ENCODE results near the gene AQP12B. TPM values are rescaled to one million over a fixed set of nuclear protein-coding genes. Genes with fewer than 3 reads are reported as not detected.

Gene AQP12B
- total and polyA plus RNA-seq, 4 donors: not detected

GRCh38 chr2:240632306-240632721 is 50.4 kb downstream of the AQP12B start:
- Histone ChIP-seq H3K27ac (ENCODE audit: low read depth in 1 of 2, low read length in 2 of 2) (no peak overlapping the region), H3K36me3 (ENCODE audit: control insufficient read depth in 4 of 4, insufficient read depth in 3 of 4, low read depth in 1 of 4, low read length in 3 of 4) (no peaks in the 10 kb centered on the region), H3K9me3 (ENCODE audit: control insufficient read depth in 4 of 4, low read length in 3 of 4) (peaks cover 0 to 4% (median 1%) of the 10 kb centered on the region in 4 donors), H3K9ac (ENCODE audit: low read depth in 1 of 2, low read length in 2 of 2) (no peak overlapping the region), H3K4me1 (ENCODE audit: control insufficient read depth in 4 of 4, insufficient read depth in 4 of 4, low read length in 3 of 4) (no peaks in the 10 kb centered on the region), H3K4me3 (ENCODE audit: low read depth in 1 of 3, low read length in 3 of 3) (no peak overlapping the region), H3K27me3 (ENCODE audit: control insufficient read depth in 4 of 4, insufficient read depth in 4 of 4, low read length in 3 of 4) (no peaks in the 10 kb centered on the region)
- DNase-seq (ENCODE audit: low spot score): no peak
- WGBS: 96% methylated on average over 1 of the region's 1 CpG
- TF ChIP-seq HNF4A (conservative IDR thresholded peaks at IDR 0.05) (no peak), NR2F2 (IDR thresholded peaks at IDR 0.05) (no peak), MAX (IDR thresholded peaks at IDR 0.05) (no peak), CTCF (IDR thresholded peaks at IDR 0.05; ENCODE audit: low read depth, low read length, missing input control) (no peak), SP1 (IDR thresholded peaks at IDR 0.05) (no peak), FOXA1 (IDR thresholded peaks at IDR 0.05) (no peak), GABPA (IDR thresholded peaks at IDR 0.05 in 1 of 2, conservative IDR thresholded peaks at IDR 0.05 in 1 of 2) (no peak), HNF4G (IDR thresholded peaks at IDR 0.05) (no peak), JUND (IDR thresholded peaks at IDR 0.05) (no peak), TAF1 (conservative IDR thresholded peaks at IDR 0.05) (no peak), RXRA (IDR thresholded peaks at IDR 0.05) (no peak), FOXA2 (IDR thresholded peaks at IDR 0.05) (no peak), YY1 (IDR thresholded peaks at IDR 0.05) (no peak), EGR1 (IDR thresholded peaks at IDR 0.05; ENCODE audit: low read depth in 2 of 2) (no peak), ATF3 (IDR thresholded peaks at IDR 0.05) (no peak)
- TF ChIP-seq, protein P1, sequence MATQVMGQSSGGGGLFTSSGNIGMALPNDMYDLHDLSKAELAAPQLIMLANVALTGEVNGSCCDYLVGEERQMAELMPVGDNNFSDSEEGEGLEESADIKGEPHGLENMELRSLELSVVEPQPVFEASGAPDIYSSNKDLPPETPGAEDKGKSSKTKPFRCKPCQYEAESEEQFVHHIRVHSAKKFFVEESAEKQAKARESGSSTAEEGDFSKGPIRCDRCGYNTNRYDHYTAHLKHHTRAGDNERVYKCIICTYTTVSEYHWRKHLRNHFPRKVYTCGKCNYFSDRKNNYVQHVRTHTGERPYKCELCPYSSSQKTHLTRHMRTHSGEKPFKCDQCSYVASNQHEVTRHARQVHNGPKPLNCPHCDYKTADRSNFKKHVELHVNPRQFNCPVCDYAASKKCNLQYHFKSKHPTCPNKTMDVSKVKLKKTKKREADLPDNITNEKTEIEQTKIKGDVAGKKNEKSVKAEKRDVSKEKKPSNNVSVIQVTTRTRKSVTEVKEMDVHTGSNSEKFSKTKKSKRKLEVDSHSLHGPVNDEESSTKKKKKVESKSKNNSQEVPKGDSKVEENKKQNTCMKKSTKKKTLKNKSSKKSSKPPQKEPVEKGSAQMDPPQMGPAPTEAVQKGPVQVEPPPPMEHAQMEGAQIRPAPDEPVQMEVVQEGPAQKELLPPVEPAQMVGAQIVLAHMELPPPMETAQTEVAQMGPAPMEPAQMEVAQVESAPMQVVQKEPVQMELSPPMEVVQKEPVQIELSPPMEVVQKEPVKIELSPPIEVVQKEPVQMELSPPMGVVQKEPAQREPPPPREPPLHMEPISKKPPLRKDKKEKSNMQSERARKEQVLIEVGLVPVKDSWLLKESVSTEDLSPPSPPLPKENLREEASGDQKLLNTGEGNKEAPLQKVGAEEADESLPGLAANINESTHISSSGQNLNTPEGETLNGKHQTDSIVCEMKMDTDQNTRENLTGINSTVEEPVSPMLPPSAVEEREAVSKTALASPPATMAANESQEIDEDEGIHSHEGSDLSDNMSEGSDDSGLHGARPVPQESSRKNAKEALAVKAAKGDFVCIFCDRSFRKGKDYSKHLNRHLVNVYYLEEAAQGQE (IDR thresholded peaks at IDR 0.05): no peak
- TF ChIP-seq, protein P2, sequence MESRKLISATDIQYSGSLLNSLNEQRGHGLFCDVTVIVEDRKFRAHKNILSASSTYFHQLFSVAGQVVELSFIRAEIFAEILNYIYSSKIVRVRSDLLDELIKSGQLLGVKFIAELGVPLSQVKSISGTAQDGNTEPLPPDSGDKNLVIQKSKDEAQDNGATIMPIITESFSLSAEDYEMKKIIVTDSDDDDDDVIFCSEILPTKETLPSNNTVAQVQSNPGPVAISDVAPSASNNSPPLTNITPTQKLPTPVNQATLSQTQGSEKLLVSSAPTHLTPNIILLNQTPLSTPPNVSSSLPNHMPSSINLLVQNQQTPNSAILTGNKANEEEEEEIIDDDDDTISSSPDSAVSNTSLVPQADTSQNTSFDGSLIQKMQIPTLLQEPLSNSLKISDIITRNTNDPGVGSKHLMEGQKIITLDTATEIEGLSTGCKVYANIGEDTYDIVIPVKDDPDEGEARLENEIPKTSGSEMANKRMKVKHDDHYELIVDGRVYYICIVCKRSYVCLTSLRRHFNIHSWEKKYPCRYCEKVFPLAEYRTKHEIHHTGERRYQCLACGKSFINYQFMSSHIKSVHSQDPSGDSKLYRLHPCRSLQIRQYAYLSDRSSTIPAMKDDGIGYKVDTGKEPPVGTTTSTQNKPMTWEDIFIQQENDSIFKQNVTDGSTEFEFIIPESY (IDR thresholded peaks at IDR 0.05): no peak

Data from liver (tissue), 9 donors.